Aorta (tissue), 4 donors: ENCODE results near the gene GALNT9. TPM values are rescaled to one million over a fixed set of nuclear protein-coding genes. Genes with fewer than 3 reads are reported as not detected.

Source experiments
- polyA plus RNA-seq, 2 donors: library from polyadenylated mRNA; stranded (reverse); fragments of 200-250 nt; gene quantifications; one replicate each; pipeline ENCODE4 v1.2.3, GENCODE V29; 2013
- total RNA-seq, 2 donors: library from RNA; stranded (reverse); fragmentation: NEBNext Ultra II Directional; extraction: Animal tissue kit (Norgen Biotek cat#: 25700); gene quantifications; one replicate each; pipeline ENCODE4 v1.2.1, GENCODE V29; 2021
- donor health status: healthy with polysubstance abuse.
- donor health status: Bipolar disorder and iron deficiency.
- donor health status: DM: no; HTN: no; CAD: no.
- donor health status: DM: yes; HTN: yes; CAD: no.

GALNT9 gene
- total and polyA plus RNA-seq, 4 donors, result 0.62 to 0.84 TPM; not detected in 2

Other genes with a start within 250 kb of the GALNT9 start
- 10 to 100 TPM; 14.3 to 14.9 TPM for gene DDX51, start 185.3 kb downstream of the GALNT9 start, total RNA-seq
- 10 to 100 TPM in 1 of 2 donors, 1 to 10 TPM in 1; 3.3 to 32.4 TPM for gene DDX51, start 185.3 kb downstream of the GALNT9 start, polyA plus RNA-seq
- 10 to 100 TPM; 10.8 to 12.3 TPM for gene NOC4L, start 185.1 kb downstream of the GALNT9 start, total RNA-seq
- gene NOC4L, start 185.1 kb downstream of the GALNT9 start, polyA plus RNA-seq, result 10 to 100 TPM in 1 of 2 donors, 1 to 10 TPM in 1; 7.5 to 50.3 TPM
- 10 to 100 TPM; 49.0 to 51.0 TPM for gene FBRSL1, start 160.6 kb upstream of the GALNT9 start, total RNA-seq
- gene FBRSL1, start 160.6 kb upstream of the GALNT9 start, polyA plus RNA-seq, result 10 to 100 TPM in 1 of 2 donors, 1 to 10 TPM in 1; 6.4 to 25.0 TPM